OCI-LY1 (cell line): Measurements from ENCODE around the gene EBF4.

Source experiments
- CTCF ChIP-seq: fragments of 200-600 bp; sonication (generic), shearing (Covaris generic); IDR thresholded peaks from 2 replicates; pipeline ENCODE4 v1.5.1; 2017; ENCODE audit warnings: mild to moderate bottlenecking, antibody characterized with exemption, low read length, moderate library complexity, mixed read lengths
- EZH2 ChIP-seq: fragments of 200-600 bp; sonication (generic), shearing (Covaris generic); IDR thresholded peaks from 2 replicates; pipeline ENCODE4 v1.8.0; 2017; ENCODE audit warnings: borderline replicate concordance, mixed run types, mild to moderate bottlenecking, antibody characterized with exemption, low read length, moderate library complexity, mixed read lengths

GRCh38 chr20:2658414-2659354 lies 33.9 kb upstream of the EBF4 start:
- no peak for TF ChIP-seq CTCF
- no peak for TF ChIP-seq EZH2
